ENCODE results near the gene SLC4A8. TPM values are rescaled to one million over a fixed set of nuclear protein-coding genes. Genes with fewer than 3 reads are reported as not detected.

The SLC4A8 gene
- total RNA-seq, 4 donors from 2014 or later, result 0.04 to 0.22 (median 0.15) TPM

DNA sequence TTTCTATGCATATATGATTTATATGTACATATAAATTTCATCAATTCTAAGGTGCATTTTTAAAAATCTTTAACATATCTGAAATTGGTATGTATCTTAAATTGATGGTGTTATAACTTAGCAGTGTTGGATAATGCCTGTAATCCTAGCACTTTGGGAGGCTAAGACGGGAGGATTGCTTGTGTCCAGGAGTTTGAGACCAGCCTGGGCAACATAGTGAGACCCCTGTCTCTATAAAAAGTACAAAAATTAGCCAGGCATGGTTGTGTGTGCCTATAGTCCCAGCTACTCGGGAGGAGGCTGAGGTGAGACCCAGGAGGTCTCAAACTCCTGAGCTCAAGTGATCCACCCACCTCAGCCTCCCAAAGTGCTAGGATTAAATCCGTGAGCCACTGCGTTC, 27.0 kb upstream of the SLC4A8 start:
- 76 to 81% methylated on average over 4 of the region's 4 CpGs for WGBS, 2 donors
- TF ChIP-seq CTCF (IDR thresholded peaks at IDR 0.05) (no peak), POLR2A (IDR thresholded peaks at IDR 0.05) (no peak)

GRCh38 chr12:51399891-51400290, 24.7 kb upstream of the SLC4A8 start:
- Histone ChIP-seq H3K36me3 (no peaks in the 10 kb centered on the region), H3K27ac (no peak overlapping the region), H3K4me3 (no peak overlapping the region), H3K4me1 (no peaks in the 10 kb centered on the region), H3K27me3 (peaks cover 0 to 28% (median 0%) of the 10 kb centered on the region in 4 donors), H3K9me3 (no peaks in the 10 kb centered on the region)
- TF ChIP-seq POLR2A (IDR thresholded peaks at IDR 0.05) (no peak), CTCF (IDR thresholded peaks at IDR 0.05) (no peak)
- no peak for DNase-seq
- intact Hi-C loops (cut with DNase I), result no loop called here
- WGBS, 2 donors, result 67 to 73% methylated on average over 4 of the region's 4 CpGs

More for the DNA sequence above, 27.0 kb upstream of the SLC4A8 start:
- intact Hi-C loops (cut with DNase I), result no loop called here
- peaks cover 0 to 37% (median 0%) of the 10 kb centered on the region in 4 donors for H3K27me3 ChIP-seq
- H3K4me1 ChIP-seq, result peaks cover 0 to 21% (median 0%) of the 10 kb centered on the region in 3 donors
- no peaks in the 10 kb centered on the region for H3K36me3 ChIP-seq
- no peak overlapping the region for H3K4me3 ChIP-seq
- no peak for DNase-seq
- H3K27ac ChIP-seq, result no peak overlapping the region
- H3K9me3 ChIP-seq, result no peaks in the 10 kb centered on the region

GRCh38 chr12:51401020-51401419, 23.6 kb upstream of the SLC4A8 start:
- no peaks in the 10 kb centered on the region for H3K36me3 ChIP-seq
- intact Hi-C loops (cut with DNase I), result no loop called here
- 69 to 73% methylated on average over 14 of the region's 14 CpGs for WGBS, 2 donors
- H3K4me3 ChIP-seq, result no peak overlapping the region
- DNase-seq, result no peak
- no peak overlapping the region for H3K27ac ChIP-seq
- TF ChIP-seq POLR2A (IDR thresholded peaks at IDR 0.05) (no peak), CTCF (IDR thresholded peaks at IDR 0.05) (no peak)
- H3K27me3 ChIP-seq, result peaks cover 0 to 22% (median 0%) of the 10 kb centered on the region in 4 donors
- no peaks in the 10 kb centered on the region for H3K4me1 ChIP-seq
- H3K9me3 ChIP-seq, result no peaks in the 10 kb centered on the region

GRCh38 chr12:51401486-51401885, 23.1 kb upstream of the SLC4A8 start:
- H3K9me3 ChIP-seq, result no peaks in the 10 kb centered on the region
- no peak for TF ChIP-seq POLR2A (IDR thresholded peaks at IDR 0.05)
- TF ChIP-seq CTCF (IDR thresholded peaks at IDR 0.05), result no peak
- no peak for DNase-seq
- no peaks in the 10 kb centered on the region for H3K36me3 ChIP-seq
- intact Hi-C loops (cut with DNase I), result no loop called here
- H3K27ac ChIP-seq, result no peak overlapping the region
- peaks cover 0 to 22% (median 0%) of the 10 kb centered on the region in 4 donors for H3K27me3 ChIP-seq
- no peak overlapping the region for H3K4me3 ChIP-seq
- 50 to 56% methylated on average over 2 to 9 of the region's 13 CpGs for WGBS, 2 donors
- no peaks in the 10 kb centered on the region for H3K4me1 ChIP-seq

- Histone ChIP-seq H3K27me3 (peaks cover 0 to 22% (median 0%) of the 10 kb centered on the region in 4 donors), H3K27ac (no peak overlapping the region), H3K36me3 (no peaks in the 10 kb centered on the region), H3K4me3 (no peak overlapping the region), H3K9me3 (no peaks in the 10 kb centered on the region), H3K4me1 (no peaks in the 10 kb centered on the region)
- intact Hi-C loops (cut with DNase I), result no loop called here
- 0% methylated on average over 1 of the region's 1 CpG for WGBS, 2 donors
- DNase-seq, result no peak
- TF ChIP-seq POLR2A (IDR thresholded peaks at IDR 0.05), result no peak
- no peak for TF ChIP-seq CTCF (IDR thresholded peaks at IDR 0.05)
Measured at GRCh38 chr12:51401900-51402299, 22.7 kb upstream of the SLC4A8 start.

Measured in esophagus squamous epithelium (tissue), 5 donors.